Measurements from ENCODE around the gene TMEM209. TPM values are rescaled to one million over a fixed set of nuclear protein-coding genes. Genes with fewer than 3 reads are reported as not detected.
"Not testable (repeated sequence)": the region's sequence is repeated elsewhere in the genome, so short reads cannot be mapped to it uniquely, and the experiment has no call there.

Gene TMEM209
- total RNA-seq, 1 experiment from 2014 or later: 33.9 TPM

GRCh38 chr7:130227883-130228575 is 22.8 kb upstream of the TMEM209 start:
- Histone ChIP-seq H3K27ac (no peak overlapping the region; the same call in 1 of the 2 replicates), H3K4me1 (peaks cover 5% of the 10 kb centered on the region), H3K9me3 (replicated peaks) (0 out of 2 replicates have a peak, but pooled peaks cover 5% of the 10 kb centered on the region), H3K27me3 (no peaks in the 10 kb centered on the region), H3K4me3 (no peak overlapping the region), H3K36me3 (no peaks in the 10 kb centered on the region)
- no peak for DNase-seq

GRCh38 chr7:130226333-130226732 is 21.1 kb upstream of the TMEM209 start:
- no peak for DNase-seq

GRCh38 chr7:130224923-130225322 is 19.7 kb upstream of the TMEM209 start:
- DNase-seq: peak; percentile 75 to 81
- H3K4me3 ChIP-seq; H3K9me3 ChIP-seq (replicated peaks); H3K36me3 ChIP-seq; H3K27me3 ChIP-seq: not testable (repeated sequence)
- Histone ChIP-seq H3K4me1 (peaks cover 14% of the 10 kb centered on the region), H3K27ac (peak overlapping the region; percentile 50)

More at GRCh38 chr7:130226333-130226732, 21.1 kb upstream of the TMEM209 start:
- Histone ChIP-seq H3K4me1 (peaks cover 8% of the 10 kb centered on the region), H3K27ac (no peak overlapping the region), H3K27me3 (no peaks in the 10 kb centered on the region), H3K36me3 (no peaks in the 10 kb centered on the region), H3K9me3 (replicated peaks) (0 out of 2 replicates have a peak, but pooled peaks cover 5% of the 10 kb centered on the region), H3K4me3 (no peak overlapping the region)

- no peak for DNase-seq
- no peak overlapping the region for H3K27ac ChIP-seq
- H3K4me3 ChIP-seq: no peak overlapping the region
- H3K36me3 ChIP-seq: no peaks in the 10 kb centered on the region
- no peaks in the 10 kb centered on the region for H3K27me3 ChIP-seq
- 0 out of 2 replicates have a peak, but pooled peaks cover 5% of the 10 kb centered on the region for H3K9me3 ChIP-seq (replicated peaks)
- H3K4me1 ChIP-seq: peaks cover 21% of the 10 kb centered on the region
Measured at GRCh38 chr7:130224210-130224609, 19.0 kb upstream of the TMEM209 start.

GRCh38 chr7:130223646-130224045 is 18.4 kb upstream of the TMEM209 start:
- Histone ChIP-seq H3K27me3 (no peaks in the 10 kb centered on the region), H3K4me3 (no peak overlapping the region), H3K9me3 (replicated peaks) (0 out of 2 replicates have a peak, but pooled peaks cover 5% of the 10 kb centered on the region), H3K4me1 (peaks cover 25% of the 10 kb centered on the region), H3K36me3 (no peaks in the 10 kb centered on the region), H3K27ac (no peak overlapping the region)
- DNase-seq: no peak

GRCh38 chr7:130221746-130222145 is 16.5 kb upstream of the TMEM209 start:
- no peaks in the 10 kb centered on the region for H3K36me3 ChIP-seq
- peaks cover 20% of the 10 kb centered on the region for H3K4me1 ChIP-seq
- peak; percentile 35 to 66 for DNase-seq
- no peak overlapping the region for H3K4me3 ChIP-seq
- H3K27ac ChIP-seq: no peak overlapping the region
- H3K27me3 ChIP-seq: no peaks in the 10 kb centered on the region
- 0 out of 2 replicates have a peak, but pooled peaks cover 5% of the 10 kb centered on the region for H3K9me3 ChIP-seq (replicated peaks)

GRCh38 chr7:130219871-130220270 is 14.7 kb upstream of the TMEM209 start:
- peak overlapping the region; percentile 49 for H3K27ac ChIP-seq
- no peak overlapping the region for H3K4me3 ChIP-seq
- H3K9me3 ChIP-seq (replicated peaks): no peaks in the 10 kb centered on the region
- no peak for DNase-seq
- H3K36me3 ChIP-seq: no peaks in the 10 kb centered on the region
- no peaks in the 10 kb centered on the region for H3K27me3 ChIP-seq
- peaks cover 20% of the 10 kb centered on the region for H3K4me1 ChIP-seq

GRCh38 chr7:130218806-130219620 is 13.8 kb upstream of the TMEM209 start:
- Histone ChIP-seq H3K36me3 (no peaks in the 10 kb centered on the region), H3K4me1 (peaks cover 20% of the 10 kb centered on the region), H3K27me3 (no peaks in the 10 kb centered on the region), H3K9me3 (replicated peaks) (no peaks in the 10 kb centered on the region; the same call in 1 of the 2 replicates), H3K27ac (peak overlapping the region; percentile 49), H3K4me3 (no peak overlapping the region)
- peak; percentile 60 to 78 for DNase-seq

GRCh38 chr7:130216750-130217149 is 11.5 kb upstream of the TMEM209 start:
- H3K36me3 ChIP-seq: no peaks in the 10 kb centered on the region
- H3K27ac ChIP-seq: no peak overlapping the region
- H3K27me3 ChIP-seq: no peaks in the 10 kb centered on the region
- no peaks in the 10 kb centered on the region; the same call in none of the 2 replicates for H3K9me3 ChIP-seq (replicated peaks)
- no peak for DNase-seq
- H3K4me3 ChIP-seq: no peak overlapping the region
- H3K4me1 ChIP-seq: peaks cover 20% of the 10 kb centered on the region

GRCh38 chr7:130216025-130216424 is 10.8 kb upstream of the TMEM209 start:
- H3K4me3 ChIP-seq: no peak overlapping the region
- no peaks in the 10 kb centered on the region; the same call in none of the 2 replicates for H3K9me3 ChIP-seq (replicated peaks)
- H3K36me3 ChIP-seq: no peaks in the 10 kb centered on the region
- H3K27ac ChIP-seq: no peak overlapping the region
- H3K27me3 ChIP-seq: no peaks in the 10 kb centered on the region
- DNase-seq: no peak
- peaks cover 14% of the 10 kb centered on the region for H3K4me1 ChIP-seq

GRCh38 chr7:130213828-130214227 is 8.6 kb upstream of the TMEM209 start:
- Histone ChIP-seq H3K4me1 (peaks cover 9% of the 10 kb centered on the region), H3K9me3 (replicated peaks) (no peaks in the 10 kb centered on the region; the same call in none of the 2 replicates), H3K27ac (no peak overlapping the region), H3K4me3 (no peak overlapping the region), H3K27me3 (no peaks in the 10 kb centered on the region), H3K36me3 (no peaks in the 10 kb centered on the region)
- DNase-seq: no peak

- Histone ChIP-seq H3K9me3 (replicated peaks) (no peaks in the 10 kb centered on the region; the same call in none of the 2 replicates), H3K27me3 (no peaks in the 10 kb centered on the region), H3K36me3 (no peaks in the 10 kb centered on the region), H3K4me1 (peaks cover 8% of the 10 kb centered on the region; the same call in 1 of the 2 replicates), H3K27ac (peak overlapping the region; percentile 12), H3K4me3 (no peak overlapping the region)
- peak in 1 of 2 experiments; percentile 64 for DNase-seq
Measured at GRCh38 chr7:130210181-130210935, 5.2 kb upstream of the TMEM209 start.

- H3K36me3 ChIP-seq: peaks cover 2% of the 10 kb centered on the region
- no peaks in the 10 kb centered on the region; the same call in 1 of the 2 replicates for H3K9me3 ChIP-seq (replicated peaks)
- H3K4me3 ChIP-seq: no peak overlapping the region
- H3K27ac ChIP-seq: no peak overlapping the region
- H3K27me3 ChIP-seq: no peaks in the 10 kb centered on the region
- DNase-seq: no peak
- H3K4me1 ChIP-seq: peaks cover 8% of the 10 kb centered on the region
Measured at GRCh38 chr7:130208516-130208915, 3.3 kb upstream of the TMEM209 start.

- peaks cover 9% of the 10 kb centered on the region for H3K36me3 ChIP-seq
- DNase-seq: no peak
- no peak within 1 kb of the TSS for H3K4me3 ChIP-seq
- H3K9me3 ChIP-seq (replicated peaks): no peaks in the 10 kb centered on the region; the same call in 1 of the 2 replicates
- H3K27ac ChIP-seq: no peak within 1 kb of the TSS
- peaks cover 8% of the 10 kb centered on the region for H3K4me1 ChIP-seq
- no peaks in the 10 kb centered on the region for H3K27me3 ChIP-seq
Measured at GRCh38 chr7:130207642-130208041, 2.4 kb upstream of the TMEM209 start, which contains the start of gene SSMEM1. Gene SSMEM1, plus strand, starts transcription at chr7:130207860. Its CDS starts 51 bp downstream, at chr7:130207911.
